HG03442 (cell line): ENCODE results near the gene PODXL2.
"Not testable (repeated sequence)": the region's sequence is repeated elsewhere in the genome, so short reads cannot be mapped to it uniquely, and the experiment has no call there.

Source experiments
- ATAC-seq: cut with Tn5 transposase; IDR thresholded peaks from one replicate; pipeline ENCODE4 v1.9.1; 2021; ENCODE audit warnings: mild to moderate bottlenecking, moderate library complexity; ENCODE audit not compliant: unreplicated experiment

The PODXL2 gene

DNA sequence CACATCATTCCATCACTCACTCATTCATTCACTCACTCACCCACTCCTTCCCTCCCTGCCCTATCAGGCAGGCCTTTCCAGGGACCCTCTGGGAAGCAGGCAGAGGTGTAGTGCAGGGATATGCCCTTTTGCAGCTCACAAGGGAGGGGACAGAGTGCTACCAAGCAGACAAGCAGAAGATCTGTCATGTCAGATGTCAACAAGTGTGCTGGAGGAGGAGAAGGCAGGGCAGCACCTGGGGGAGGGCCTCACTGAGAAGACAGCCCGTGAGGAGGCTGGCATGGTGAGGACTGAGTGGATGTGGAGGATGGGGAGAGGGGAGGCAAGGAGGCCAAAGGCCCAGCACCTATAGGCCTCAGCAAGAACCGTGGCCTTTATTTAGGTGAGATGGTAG is 59.0 kb downstream of the PODXL2 start:
- ATAC-seq = no peak

DNA sequence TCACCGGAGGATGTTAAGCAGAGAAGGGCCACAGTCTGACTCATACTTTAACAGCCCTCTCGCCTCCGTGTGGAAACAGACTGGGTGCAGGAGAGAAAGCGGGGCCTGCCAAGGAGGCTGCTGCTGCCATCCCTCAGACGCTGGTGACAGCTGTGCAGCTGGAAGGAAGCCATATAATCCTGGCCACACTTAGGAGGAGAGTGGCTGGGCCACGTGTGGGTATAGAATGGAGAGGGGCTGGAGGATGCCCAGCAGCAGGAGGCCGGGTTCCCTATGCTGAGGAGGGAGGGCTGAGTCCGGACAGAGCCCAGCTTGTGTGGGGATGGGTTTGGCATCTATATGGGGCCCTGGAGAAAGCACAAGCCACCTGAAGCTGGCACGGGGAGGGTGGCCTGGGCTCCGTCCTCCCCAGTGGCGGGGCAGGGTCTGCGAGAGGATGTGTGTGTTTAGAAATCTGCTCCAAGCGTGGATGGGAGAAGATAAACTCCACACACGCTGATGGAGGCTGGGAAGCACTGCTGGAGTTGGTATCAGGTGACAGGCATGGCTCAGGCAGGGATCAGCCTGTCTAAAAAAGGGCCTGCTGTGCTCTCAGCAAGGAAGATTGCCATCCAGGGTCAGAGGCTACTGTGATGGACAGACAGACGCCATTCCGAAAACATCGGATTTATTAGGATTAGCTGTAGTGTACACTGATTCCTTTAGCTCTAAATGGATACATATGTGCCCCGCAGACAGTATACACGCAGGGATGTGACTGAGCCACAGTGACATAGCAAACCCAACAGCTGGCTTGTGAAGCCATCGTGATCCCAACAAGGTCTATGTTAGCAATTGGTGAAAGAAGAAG is 59.7 kb downstream of the PODXL2 start:
- no peak for ATAC-seq

DNA sequence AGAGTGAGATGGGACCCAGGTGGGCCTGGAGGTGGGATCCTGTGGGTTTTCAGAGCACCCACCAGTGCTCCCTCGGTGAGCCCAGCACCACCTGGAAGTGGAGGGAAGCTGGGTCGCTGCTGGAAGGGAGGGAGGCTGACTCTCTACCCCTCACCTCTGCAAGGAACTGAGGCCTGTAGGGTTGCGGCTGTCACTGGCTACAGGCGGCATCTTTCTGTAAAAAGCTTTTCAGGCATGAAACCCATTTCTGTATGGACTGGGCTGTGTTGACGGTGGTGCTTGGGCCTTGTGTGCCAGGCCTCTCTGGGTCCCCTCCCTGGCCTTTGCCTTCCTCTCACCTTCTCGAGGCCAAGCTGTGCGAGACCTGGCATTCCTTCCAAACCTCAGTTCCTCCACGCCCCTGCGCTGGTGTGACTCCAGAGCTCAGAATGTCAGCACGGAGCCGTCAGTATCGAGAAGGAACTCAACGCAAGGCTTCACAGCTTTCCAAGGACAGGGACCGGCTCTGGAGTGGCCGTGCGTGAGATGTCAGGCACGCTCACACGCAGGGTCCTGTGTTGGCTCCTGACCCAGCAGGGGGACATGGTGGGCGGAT is 60.4 kb downstream of the PODXL2 start:
- ATAC-seq = no peak

DNA sequence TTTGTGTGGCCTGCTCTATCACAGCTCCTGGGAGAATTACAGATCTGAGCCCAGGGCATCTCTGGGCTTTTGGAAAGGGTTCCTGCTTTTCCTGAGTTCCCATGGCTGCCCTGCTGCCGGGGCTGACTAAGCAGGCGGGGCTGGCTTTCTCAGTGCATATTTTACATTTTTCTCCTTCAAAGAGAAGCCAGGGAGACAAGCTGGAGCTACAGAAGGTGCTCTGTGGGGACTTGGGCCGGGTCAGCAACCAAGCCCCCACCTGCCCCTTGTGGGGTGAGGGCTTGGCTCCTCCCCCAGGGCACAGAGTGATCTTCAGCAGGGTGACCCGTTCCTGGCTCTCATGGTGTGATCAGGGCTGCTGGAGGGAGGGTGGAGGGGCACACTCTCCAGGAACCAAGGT is 61.1 kb downstream of the PODXL2 start:
- ATAC-seq = no peak

DNA sequence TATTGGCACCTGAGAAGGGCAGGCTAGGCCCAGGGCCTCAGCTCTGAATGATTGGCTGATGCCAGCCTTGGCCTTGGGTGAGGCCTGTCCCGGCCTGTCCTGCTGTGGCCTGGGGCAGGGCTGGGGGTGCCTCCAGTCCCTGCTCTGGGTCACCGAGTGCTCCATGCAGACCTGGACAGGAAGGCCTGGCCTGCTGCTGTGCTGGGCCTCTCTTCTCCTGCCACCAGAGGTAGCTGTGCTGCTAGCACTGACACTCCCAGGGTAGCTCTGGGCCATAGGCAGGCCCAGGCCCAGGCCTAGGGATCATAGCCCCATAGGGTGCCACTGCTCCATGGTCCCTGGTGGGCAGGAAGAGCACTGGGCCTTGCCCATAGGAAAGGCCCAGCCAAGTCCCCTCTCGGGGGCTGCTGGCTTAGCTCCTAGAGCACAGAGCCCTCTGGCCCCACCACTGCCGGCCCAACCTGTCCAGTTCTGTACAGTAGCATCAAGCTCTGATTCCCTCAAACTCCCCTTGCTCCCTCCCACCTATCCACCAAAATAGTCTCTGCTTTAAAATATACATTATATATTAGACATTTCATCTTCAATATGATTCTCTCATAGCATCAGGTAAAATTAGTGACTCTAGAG is 62.0 kb downstream of the PODXL2 start:
- no peak for ATAC-seq

DNA sequence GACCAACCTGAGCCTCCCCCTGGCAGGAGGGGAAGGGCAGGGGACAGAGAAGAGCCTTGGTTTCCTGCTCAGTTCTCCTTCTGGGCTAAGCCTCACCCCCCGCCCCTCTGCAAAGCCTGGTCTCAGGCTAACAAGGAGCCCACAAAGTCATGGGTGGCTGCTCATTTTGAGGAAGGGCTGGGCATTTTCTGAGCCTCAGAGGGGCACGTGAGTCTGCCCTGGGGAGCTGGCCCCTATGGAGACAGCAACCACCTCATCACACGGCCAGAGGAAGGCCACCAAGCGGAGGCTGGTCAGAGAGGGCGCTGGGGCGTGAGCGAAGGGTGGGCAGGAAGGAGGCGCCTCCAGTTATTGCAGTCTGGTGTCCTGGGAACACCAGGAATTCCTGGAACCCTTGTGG is 62.5 kb downstream of the PODXL2 start:
- no peak for ATAC-seq

DNA sequence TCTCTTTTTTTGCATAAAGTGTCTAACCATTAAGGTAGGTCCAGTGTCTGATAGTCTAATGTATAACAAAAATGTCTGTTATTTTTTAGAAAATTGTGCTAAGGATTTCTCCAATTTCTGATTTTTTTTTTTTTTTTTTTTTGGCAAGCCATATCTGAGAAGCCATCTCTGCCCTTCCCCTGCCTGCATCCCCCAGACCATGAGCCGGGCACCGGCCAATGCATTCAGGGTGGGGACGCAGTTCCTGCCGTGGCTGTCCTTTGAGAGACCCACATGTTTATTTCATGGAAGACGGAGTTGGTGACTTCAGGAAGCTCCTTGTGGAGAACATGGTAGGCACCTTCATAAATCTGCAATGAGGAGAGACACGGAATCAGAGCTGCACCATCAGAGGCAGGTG is 63.0 kb downstream of the PODXL2 start:
- ATAC-seq = no peak

DNA sequence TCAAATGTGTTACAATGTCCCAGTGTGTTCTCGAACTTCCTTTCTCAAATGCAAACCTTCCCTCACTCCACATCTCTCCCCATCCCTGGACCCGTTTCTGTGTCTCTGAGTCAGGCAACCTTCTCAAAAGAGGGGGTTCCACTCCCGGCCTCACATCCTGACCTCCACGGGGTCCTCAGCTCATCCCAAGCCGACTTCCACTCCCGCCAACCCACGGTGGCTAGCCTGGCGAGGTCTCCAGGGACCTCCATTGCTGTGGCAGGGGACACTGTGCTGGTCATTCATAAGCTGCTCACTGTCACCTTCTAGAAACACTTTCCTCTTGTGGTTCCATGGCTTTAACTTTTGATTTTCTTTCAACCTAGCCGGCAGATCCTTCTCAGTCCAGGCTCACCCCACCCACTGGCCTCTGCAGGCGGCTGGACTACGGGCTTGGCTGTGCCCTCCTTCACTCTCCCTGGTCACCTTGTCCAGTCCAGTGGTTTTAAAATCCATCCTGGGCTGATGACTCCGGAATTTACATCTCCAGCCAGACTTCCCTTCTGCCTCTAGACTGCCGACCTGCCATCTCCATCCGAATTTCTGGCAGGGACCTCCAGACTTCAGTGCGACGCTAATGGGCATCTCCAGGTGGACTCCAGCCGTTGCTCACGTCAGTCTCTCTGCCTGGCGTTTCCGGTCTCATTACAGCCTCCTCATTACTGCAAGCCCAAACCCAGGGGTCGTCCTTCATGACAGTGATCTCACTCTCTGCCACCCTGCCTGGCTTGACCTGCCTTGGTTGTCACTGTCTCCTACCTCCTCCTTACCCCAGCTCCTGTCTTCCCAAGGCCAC is 63.7 kb downstream of the PODXL2 start:
- no peak for ATAC-seq

DNA sequence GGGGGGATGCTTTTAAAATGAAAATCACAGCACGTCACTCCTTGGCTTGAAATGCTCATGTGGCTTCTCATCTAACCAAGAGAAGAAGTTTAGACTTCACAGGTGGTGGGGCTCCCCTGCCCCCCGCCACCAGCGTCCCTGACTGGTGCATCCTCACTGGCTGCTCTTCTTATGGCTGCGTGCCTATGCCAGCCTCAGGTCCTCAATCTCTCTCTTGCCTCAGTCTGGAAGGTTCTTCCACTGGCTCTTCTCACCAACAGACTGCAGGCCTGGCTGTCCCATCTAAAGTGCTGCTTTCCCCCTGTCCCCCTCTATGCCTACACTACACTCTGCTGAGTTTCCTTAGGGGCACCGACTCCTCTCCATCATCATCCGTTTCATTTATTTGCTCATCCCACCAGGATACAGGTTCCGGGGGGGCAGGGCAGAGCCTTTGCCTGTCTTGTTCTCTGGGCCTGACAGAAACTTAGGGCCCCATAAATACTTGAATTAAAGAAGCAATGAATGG is 64.4 kb downstream of the PODXL2 start:
- ATAC-seq = no peak

DNA sequence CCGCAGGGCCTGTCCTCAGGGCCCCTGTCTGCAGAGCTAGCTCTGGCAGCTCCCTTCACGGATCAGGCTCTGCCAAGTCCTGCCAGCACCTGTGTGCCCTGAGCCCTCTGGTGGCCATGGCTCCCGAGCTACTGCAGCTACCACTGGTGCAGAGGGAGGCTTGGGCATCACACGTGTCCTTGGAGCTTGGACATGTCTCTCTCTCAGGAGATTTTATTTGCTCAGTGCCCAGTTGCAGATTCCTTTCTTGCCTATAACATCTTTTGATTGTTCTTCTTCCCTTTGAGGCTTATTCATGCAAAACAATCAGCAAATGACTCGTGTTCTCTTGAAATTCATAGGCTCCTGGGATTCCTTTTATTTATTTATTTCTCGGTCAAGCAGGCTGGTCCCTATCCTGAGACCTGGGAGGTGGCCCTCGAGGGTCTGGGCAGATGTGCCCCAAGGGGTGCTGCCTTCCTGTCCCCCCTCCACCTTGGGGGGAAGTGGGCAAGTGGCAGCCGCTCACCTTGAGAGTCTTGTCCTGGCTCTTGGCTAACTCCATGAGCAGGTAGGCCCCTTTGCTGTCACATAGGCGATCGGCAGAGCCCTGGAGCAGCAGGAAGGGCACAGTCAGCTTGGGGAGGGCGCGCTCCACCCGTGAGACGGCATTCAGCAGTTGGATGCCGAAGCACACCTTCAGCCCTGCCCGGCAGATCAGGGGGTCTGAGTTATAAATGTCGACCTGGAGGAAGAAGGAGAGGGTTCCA is 65.7 kb downstream of the PODXL2 start:
- ATAC-seq = no peak

DNA sequence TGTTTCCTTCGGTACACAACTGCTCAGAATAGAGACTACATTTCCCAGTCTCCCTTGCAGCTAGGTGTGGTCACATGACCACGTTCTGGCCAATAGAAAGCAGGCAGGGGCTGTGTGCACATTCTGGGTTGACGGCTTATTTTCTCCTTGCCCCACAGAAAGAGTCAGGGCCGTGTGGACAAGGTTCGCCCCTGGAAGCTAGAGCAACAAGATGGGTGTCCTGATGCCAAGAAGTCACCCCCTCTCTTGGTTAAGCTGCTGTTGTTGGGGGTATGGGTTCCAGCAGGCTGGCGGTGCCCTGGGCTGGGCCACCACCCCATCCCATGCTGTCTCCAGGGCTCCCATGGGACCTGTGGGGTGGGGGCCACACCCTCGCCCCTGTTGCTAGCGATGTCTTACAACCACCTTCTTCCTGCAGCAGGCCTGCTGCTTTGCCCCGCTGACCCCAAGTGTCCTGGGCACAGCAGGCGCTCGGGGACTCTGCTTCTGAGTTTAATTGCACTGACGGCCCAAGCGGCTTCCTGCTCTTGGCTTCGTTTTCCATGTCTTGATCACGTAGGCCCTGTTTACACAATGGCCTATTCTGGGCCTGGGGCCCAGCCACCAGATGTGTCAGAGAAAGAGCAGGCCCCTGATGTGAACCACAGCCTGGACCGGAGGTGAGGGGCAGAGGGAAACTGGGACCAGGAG is 68.7 kb downstream of the PODXL2 start:
- ATAC-seq = peak; percentile 64

DNA sequence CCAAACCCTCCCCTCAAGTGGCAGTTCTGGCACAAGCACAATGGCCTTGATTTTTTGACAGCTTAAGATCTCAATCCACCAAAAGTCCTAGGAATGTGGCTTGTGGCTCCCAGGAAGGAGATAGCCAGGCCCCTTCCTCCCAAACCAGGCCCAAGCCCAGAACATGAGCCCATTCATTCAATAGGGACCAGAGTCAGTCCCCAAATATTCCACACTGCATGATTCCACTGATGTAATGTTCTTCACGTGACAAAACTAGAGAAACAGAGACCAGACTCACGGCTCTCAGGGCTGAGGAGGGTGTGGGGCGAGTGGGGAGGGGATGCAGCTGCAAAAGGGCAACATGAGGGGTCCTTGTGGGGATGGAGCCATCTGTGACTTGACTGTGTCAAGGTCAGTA is 69.3 kb downstream of the PODXL2 start:
- ATAC-seq = no peak

DNA sequence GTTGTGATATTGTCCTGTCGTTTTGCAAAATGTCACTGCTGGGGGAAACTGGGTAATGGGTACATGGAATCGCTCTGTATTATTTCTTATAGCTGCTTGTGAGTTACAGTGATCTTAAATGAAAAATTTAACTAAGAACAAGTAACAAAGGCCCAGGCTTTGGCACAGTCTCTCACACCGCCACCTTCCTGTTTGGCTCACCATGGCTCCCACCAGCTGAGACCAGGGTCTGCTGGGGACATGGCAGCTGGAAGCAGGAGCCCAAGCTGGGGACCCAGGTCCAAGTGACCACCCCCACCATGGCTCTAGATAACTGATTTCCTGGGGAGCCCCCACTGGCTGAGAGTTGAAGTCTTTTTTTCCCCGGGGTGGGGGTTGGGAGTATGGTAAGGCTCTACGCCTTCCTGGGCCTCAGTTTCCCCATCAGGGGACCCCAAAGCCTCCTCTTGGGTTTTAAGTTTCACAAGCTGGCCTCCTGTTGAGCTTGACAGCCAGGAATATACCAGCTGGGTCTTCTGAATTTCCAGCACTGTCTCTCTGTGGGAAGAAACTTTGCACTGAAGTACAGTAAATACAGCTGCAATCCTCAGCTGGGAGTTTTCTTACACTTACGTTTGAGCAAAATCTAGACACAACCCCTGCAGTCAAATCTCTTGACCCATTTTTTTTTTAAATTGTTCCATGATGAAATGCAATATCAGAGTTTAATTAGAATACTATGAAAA is 69.9 kb downstream of the PODXL2 start:
- no peak for ATAC-seq

DNA sequence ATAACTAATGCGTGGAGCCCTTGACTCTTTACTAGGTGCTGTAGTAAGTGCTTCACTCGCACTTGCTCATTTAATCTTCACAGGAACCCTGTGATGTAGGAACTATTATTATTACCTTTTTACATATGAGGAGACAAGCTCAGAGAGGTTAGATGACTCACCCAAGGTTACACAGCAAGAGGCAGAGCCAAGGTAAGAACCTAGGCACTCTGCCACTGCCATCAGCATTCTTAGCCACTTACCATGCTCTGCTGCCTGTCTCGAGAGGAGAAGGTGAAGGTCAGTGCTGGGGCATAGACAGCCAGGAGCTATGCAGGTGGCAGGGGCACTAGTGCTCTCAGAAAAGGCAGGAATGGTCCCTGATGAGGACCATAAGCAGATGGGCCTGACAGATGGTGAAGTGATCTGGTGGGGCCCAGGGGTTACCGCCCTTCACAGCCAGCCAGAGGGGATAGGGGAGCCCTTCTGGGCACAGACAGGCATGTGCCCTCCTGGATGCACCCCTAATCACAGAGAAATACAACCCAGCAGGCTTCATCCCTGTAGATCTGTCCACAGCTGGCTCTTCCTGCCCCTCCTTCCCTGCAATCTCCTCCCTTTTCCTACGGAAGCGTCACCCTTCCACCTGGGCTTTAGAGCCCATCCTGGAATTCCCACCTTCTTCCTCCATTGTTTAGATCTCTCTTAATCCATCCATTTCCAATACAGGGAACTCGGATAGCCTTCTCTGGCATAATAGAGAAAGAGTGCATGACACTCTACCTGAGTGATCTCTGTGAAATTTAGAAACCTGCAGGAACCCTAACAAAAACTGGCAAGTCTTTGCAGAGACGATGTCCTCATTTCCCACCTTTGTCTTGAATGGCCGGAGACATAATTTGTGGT is 70.7 kb downstream of the PODXL2 start:
- no peak for ATAC-seq

DNA sequence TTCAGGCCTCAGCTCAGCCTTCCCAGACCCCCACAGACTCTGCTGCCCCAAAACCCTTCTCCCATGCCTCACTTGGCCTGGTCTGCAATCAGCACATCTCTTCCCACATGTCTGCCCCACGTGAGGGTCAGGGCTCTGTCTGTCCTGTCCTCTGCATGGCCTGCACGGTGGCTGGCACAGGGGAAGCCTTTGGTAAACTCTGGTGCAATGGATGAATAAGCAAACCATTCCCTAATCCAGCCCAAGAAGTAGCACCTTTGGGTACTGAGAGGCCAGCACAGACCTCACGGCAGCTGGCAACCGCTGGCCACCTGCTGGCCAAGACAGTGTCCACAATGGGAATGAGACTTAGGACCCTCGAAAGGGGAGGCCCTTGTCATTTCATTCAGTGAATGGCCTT is 71.4 kb downstream of the PODXL2 start:
- ATAC-seq = no peak

DNA sequence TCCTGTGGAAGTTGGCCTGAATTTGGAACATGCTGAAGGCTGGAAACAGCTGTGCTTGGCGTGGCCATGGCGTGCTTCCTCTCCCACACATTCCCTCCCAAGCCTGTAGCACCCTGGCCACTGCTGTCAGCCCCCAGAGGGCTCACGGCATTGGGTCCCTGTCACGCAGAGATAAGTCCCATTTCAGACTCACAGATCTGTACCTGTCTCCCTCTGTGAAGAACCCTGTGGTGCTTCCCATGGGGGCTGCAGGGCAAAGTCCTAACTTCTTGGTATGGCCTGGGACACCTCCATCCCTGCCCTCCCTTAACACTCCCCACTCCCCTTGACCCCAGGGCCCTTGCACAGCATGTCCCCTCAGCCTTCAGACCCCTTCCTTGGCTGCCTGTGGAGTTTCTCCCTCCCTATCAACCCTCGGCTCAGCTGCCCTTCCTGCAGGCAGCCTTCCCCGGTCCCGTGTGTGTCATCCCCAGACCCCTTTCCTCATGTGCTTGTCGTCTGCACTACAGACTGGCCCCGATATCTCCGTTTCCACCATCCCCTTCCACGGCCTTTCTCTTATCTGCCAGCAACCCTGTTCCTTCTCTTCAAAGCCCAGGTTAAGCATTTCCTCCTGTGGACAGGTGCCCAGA is 72.4 kb downstream of the PODXL2 start:
- ATAC-seq = no peak

DNA sequence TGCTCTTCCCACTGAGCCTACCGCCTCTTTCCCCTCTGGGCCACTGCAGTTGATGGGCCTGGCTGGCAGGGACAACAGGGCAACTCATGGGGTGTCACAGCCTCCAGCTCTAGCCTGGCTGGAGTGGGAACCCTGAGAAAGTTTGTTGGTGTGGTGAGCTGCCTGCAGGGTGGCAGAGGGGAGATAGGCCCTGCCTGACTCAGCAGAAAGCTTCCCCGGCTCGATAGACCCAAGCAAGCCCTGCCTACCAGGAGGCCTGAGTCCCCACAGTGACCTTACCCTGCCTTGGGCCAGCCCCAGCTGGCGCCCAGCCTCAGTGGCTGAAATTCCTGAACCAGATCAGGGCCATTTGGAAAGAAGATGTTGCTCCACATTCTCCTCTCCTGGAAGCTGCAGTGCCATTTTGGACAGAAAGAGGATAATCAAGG is 73.2 kb downstream of the PODXL2 start:
- no peak for ATAC-seq

DNA sequence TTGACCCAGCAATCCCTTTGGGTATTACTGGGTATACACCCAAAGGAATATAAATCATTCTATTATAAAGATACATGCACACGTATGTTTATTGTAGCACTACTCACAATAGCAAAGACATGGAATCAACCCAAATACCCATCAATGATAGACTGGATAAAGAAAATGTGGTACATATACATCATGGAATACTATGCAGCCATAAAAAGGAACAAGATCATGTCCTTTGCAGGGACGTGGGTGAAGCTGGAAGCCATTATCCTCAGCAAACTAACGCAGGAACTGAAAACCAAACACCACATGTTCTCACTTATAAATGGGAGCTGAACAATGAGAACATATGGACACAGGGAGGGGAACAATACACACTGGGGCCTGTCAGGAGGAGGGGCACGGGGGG is 75.9 kb downstream of the PODXL2 start:
- not testable (repeated sequence) for ATAC-seq
